ENCODE data around the gene UQCRH.
"Not testable (repeated sequence)": the region's sequence is repeated elsewhere in the genome, so short reads cannot be mapped to it uniquely, and the experiment has no call there.

Gene UQCRH

DNA sequence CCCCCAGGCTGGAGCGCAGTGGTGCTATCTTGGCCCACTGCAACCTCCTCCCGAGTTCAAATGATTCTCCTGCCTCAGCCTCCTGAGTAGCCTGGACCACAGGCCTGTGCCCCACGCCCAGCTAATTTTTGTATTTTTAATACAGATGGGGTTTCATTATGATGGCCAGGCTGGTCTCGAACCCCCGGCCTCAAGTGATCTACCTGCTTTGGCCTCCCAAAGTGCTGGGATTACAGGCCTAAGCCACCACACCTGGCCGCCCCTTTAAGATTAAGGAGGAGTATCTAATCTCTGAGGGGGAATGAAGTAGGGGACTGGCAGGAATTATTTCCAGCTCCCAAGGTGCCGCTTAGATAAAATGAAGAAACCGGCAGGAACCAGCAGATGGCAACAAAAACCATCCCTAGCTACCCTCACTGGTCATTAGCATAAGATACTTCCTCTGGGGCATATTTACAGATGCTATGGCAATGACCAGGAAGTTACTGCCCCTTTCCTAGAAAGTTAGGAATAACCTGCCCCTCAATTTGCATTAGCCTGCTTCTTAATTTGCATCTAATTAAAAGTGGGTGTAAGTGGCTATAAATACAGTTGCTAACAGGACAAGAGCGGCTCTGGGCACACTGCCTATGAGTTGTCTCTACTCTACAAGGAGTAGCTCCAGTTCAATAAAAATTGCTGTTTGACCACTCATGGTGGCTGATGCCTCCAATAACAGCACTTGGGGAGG lies 30.0 kb downstream of the UQCRH start:
- TF ChIP-seq, protein P1, sequence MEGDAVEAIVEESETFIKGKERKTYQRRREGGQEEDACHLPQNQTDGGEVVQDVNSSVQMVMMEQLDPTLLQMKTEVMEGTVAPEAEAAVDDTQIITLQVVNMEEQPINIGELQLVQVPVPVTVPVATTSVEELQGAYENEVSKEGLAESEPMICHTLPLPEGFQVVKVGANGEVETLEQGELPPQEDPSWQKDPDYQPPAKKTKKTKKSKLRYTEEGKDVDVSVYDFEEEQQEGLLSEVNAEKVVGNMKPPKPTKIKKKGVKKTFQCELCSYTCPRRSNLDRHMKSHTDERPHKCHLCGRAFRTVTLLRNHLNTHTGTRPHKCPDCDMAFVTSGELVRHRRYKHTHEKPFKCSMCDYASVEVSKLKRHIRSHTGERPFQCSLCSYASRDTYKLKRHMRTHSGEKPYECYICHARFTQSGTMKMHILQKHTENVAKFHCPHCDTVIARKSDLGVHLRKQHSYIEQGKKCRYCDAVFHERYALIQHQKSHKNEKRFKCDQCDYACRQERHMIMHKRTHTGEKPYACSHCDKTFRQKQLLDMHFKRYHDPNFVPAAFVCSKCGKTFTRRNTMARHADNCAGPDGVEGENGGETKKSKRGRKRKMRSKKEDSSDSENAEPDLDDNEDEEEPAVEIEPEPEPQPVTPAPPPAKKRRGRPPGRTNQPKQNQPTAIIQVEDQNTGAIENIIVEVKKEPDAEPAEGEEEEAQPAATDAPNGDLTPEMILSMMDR (IDR thresholded peaks at IDR 0.05), result peak; percentile 74
- no peak for TF ChIP-seq ZFX (IDR thresholded peaks at IDR 0.05; ENCODE audit: borderline replicate concordance)

DNA sequence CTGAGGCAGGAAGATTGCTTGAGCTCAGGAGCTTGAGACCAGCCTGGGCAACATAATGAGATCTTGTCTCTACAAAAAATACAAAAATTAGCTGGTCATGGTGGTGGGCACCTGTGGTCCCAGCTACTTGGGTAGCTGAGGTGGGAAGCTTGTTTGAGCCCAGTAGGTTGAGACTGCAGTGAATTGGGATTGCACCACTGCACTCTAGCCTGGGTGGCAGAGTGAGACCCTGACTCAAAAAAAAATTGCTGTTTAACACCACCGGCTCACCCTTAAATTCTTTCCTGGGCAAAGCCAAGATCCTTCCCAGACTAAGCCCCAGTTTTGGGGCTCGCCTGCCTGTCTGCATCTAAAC lies 30.5 kb downstream of the UQCRH start:
- H3K27ac ChIP-seq, result no peak overlapping the region
- TF ChIP-seq, protein P1 (IDR thresholded peaks at IDR 0.05), result no peak
- TF ChIP-seq ZFX (IDR thresholded peaks at IDR 0.05; ENCODE audit: borderline replicate concordance), result no peak

More for the DNA sequence above, 30.0 kb downstream of the UQCRH start:
- H3K27ac ChIP-seq, result no peak overlapping the region

DNA sequence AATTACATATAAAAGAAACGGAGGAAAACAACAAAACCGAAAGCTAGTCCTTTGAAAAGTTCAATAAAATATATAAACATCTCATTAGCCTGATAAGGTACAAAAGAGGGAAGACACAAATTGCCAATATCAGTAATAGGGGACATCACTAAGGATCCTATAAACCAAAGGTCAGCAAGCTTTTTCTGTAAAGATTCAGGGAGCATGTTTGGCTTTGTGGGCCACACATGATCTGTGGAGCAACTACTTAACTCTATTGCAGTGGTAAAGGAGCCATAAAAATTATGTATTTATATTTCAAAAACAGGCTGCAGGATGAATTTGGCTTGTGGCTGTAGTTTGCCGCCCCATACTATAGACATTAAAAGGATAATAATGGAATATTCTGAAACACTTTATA lies 31.6 kb downstream of the UQCRH start:
- H3K27ac ChIP-seq, result no peak overlapping the region
- no peak for TF ChIP-seq ZFX (IDR thresholded peaks at IDR 0.05; ENCODE audit: borderline replicate concordance)
- TF ChIP-seq, protein P1 (IDR thresholded peaks at IDR 0.05), result no peak

DNA sequence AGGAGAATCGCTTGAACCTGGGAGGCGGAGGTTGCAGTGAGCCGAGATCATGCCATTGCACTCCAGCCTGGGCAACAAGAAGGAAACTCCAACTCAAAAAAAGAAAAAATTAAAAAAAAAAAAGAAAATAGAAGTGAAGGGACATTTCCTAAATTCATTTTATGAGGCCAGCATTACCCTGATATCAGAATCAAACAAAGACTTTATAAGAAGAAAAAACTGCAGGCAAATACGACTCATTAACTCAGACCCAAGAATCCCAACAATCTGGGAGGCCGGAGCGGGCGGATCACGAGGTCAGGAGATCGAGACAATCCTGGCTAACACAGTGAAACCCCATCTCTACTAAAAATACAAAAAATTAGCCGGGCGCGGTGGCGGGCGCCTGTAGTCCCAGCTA lies 33.9 kb downstream of the UQCRH start:
- not testable (repeated sequence) for H3K27ac ChIP-seq

DNA sequence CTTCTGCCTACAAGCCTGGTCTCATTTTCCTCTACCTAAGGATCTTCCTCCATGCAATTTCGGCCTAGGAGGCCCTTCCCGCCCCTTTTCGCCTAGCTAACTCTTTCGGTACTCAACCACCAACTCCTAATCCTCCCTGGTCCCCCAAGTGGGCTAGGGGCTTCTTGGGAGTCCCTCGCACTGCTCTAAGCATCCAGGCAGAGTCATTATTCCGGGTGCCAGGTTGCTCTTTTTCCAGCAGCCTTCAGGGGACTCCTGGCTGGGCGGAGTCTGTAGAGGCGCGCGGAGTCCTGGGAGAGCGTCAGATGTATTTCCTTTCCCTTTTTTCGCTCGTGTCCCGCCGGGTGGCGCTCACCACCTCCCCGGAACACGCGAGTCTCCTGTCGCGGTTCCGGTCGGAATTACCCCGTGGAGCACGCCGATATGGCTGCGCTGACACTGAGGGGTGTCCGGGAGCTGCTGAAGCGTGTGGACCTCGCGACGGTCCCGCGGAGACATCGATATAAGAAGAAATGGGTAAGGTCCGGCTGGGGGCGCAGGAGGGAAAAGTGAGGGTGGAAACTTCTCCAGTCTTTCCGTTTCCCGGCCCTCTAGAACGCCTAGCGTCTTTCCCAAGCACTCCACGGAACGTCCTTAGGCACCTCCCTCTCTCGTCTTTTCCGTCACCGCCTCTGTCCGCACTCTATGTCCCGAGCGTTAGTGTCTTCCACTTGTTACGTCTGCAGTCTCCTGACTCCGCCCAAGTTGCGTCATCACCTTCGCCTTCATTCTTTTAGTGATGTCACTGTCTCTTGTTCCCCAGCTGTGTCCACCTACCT lies 37.1 kb downstream of the UQCRH start, which contains the start of gene NSUN4:
Gene NSUN4, plus strand, starts transcription at position 404 of the 818 bp plus-strand sequence. Its CDS starts 20 bp downstream, at position 424.
- TF ChIP-seq, protein P1 (IDR thresholded peaks at IDR 0.05), result peak; percentile 93
- no peak for TF ChIP-seq ZFX (IDR thresholded peaks at IDR 0.05; ENCODE audit: borderline replicate concordance)
- H3K27ac ChIP-seq, result peak within 1 kb of the TSS; percentile 99

DNA sequence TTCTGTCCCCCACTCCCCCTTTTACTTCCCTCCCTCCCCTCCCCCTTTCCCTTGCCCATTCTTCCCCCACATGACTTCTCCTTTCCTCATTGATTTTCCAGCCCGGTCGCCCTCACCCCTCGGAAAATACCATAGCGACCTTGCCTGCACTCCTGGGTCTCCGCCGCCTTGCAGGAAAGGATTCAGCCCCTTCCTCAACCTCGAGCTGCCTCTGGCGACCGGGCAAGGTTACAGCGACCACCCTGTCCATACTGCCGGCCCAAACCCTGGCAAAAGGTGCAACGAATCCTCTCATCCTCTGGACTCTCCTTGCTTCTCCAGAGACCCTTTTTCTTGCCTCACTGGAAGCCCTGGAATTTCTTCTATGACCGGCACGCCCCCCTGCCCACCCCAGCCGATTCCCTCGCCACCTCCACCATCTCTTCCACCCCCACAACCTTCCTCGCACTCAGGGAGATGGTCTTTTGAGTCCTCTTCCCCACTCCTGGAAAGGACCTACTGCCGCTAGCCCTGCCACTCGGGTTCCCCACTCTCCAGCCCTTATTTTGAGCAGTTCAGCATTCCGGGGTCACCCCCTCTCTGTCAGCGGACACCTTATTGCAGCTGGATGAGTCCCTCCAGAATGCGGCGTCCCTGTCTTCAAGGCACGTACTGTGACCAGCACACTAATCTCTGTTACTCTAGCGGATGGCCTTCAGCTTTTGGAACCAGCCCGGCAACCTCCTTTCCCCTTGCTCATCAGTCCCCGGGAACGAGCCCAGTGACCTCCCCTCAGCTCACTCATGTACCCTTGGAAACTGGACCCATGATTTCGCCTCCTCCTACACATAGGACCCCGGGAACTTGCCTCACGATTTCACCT lies 38.0 kb downstream of the UQCRH start:
- H3K27ac ChIP-seq, result peak overlapping the region; percentile 99

More for the DNA sequence above, 38.0 kb downstream of the UQCRH start:
- TF ChIP-seq ZFX (IDR thresholded peaks at IDR 0.05; ENCODE audit: borderline replicate concordance), result no peak
- TF ChIP-seq, protein P1 (IDR thresholded peaks at IDR 0.05), result no peak

Data from 22Rv1 (cell line).